WTC11 (cell line): ENCODE measurements around the gene EGFL8. TPM values are rescaled to one million over a fixed set of nuclear protein-coding genes. Genes with fewer than 3 reads are reported as not detected.

ENCODE experiments used
- ATAC-seq: fragments of 200-7000 bp; cut with Tn5 transposase; 2 replicates; pipeline ENCODE4 v1.10.0; 2021; ENCODE audit warnings: mild to moderate bottlenecking, moderate library complexity
- CTCF ChIA-PET: fragments of 300-600 bp; sonication (Branson Sonifier 250); formaldehyde crosslinking; loops from one replicate; lab custom pipeline; 2021; ENCODE audit warnings: antibody characterized with exemption; lab: Charles Lee
- POLR2A ChIA-PET: fragments of 350-600 bp; sonication (Branson Sonifier 250); formaldehyde crosslinking; loops from one replicate; lab custom pipeline; 2021; ENCODE audit warnings: antibody characterized with exemption; lab: Charles Lee
- DNase-seq: peaks from one replicate; pipeline ENCODE4 v3.0.0; 2021; ENCODE audit warnings: low spot score
- H3K27ac Mint-ChIP-seq: 2 replicates; pipeline ENCODE4 v1.8.0; 2021; ENCODE audit warnings: mixed read lengths
- H3K27me3 Mint-ChIP-seq: 2 replicates; pipeline ENCODE4 v1.8.0; 2021; ENCODE audit warnings: low read depth, mild to moderate bottlenecking, moderate library complexity, mixed read lengths
- H3K36me3 Mint-ChIP-seq: 2 replicates; pipeline ENCODE4 v1.8.0; 2021; ENCODE audit warnings: mixed read lengths
- H3K4me1 Mint-ChIP-seq: 2 replicates; pipeline ENCODE4 v1.8.0; 2022; ENCODE audit warnings: mixed read lengths
- H3K4me3 Mint-ChIP-seq: 2 replicates; pipeline ENCODE4 v1.8.0; 2021; ENCODE audit warnings: mild to moderate bottlenecking, moderate library complexity, mixed read lengths
- H3K9me3 Mint-ChIP-seq: 2 replicates; pipeline ENCODE4 v1.8.0; 2021; ENCODE audit warnings: mixed read lengths
- CREB1 ChIP-seq: sonication (generic); formaldehyde crosslinking; IDR thresholded peaks from 2 replicates; pipeline ENCODE4 v1.8.0; 2023; ENCODE audit warnings: mild to moderate bottlenecking, missing genetic modification reagents
- JUN ChIP-seq: sonication (generic); formaldehyde crosslinking; IDR thresholded peaks from 2 replicates; pipeline ENCODE4 v1.8.0; 2023; ENCODE audit warnings: mild to moderate bottlenecking, missing genetic modification reagents
- NFYB ChIP-seq: sonication (generic); formaldehyde crosslinking; conservative IDR thresholded peaks from 2 replicates; pipeline ENCODE4 v1.8.0; 2022; ENCODE audit warnings: low read depth, missing genetic modification reagents
- NR2C2 ChIP-seq: sonication (generic); formaldehyde crosslinking; IDR thresholded peaks from 2 replicates; pipeline ENCODE4 v1.8.0; 2022; ENCODE audit warnings: mild to moderate bottlenecking, missing genetic modification reagents
- NR3C1 ChIP-seq: sonication (generic); formaldehyde crosslinking; conservative IDR thresholded peaks from 2 replicates; pipeline ENCODE4 v1.8.1; 2023; ENCODE audit warnings: low read depth, mild to moderate bottlenecking, missing genetic modification reagents
- OVOL2 ChIP-seq: fragments of 250-450 bp; sonication (Bioruptor Pico); IDR thresholded peaks from 2 replicates; pipeline ENCODE4 v1.9.0; 2021; ENCODE audit warnings: mild to moderate bottlenecking, borderline replicate concordance
- ZNF121 ChIP-seq: sonication (generic); formaldehyde crosslinking; IDR thresholded peaks from 2 replicates; pipeline ENCODE4 v1.8.0; 2023; ENCODE audit warnings: missing genetic modification reagents
- ZNF671 ChIP-seq: fragments of 250-450 bp; sonication (Bioruptor Pico); IDR thresholded peaks from 2 replicates; pipeline ENCODE4 v1.8.0; 2021; ENCODE audit warnings: mild to moderate bottlenecking
- total RNA-seq: library from RNA; stranded (reverse); gene quantifications from 3 replicates; pipeline ENCODE4 v1.2.3, GENCODE V29; 2021
- TF ChIP-seq, protein P1 (sequence below): fragments of 200-600 bp; IDR thresholded peaks from 2 replicates; pipeline ENCODE4 v1.8.0; 2022; ENCODE audit warnings: antibody characterized with exemption
- TF ChIP-seq, protein P2 (sequence below): sonication (generic); formaldehyde crosslinking; conservative IDR thresholded peaks from 2 replicates; pipeline ENCODE4 v1.8.1; 2023; ENCODE audit warnings: mild to moderate bottlenecking, low read depth, missing genetic modification reagents, moderate library complexity
- TF ChIP-seq, protein P3 (sequence below): sonication (generic); formaldehyde crosslinking; IDR thresholded peaks from 2 replicates; pipeline ENCODE4 v1.8.0; 2022; ENCODE audit warnings: mild to moderate bottlenecking, missing genetic modification reagents
- TF ChIP-seq, protein P4 (sequence below): sonication (generic); formaldehyde crosslinking; IDR thresholded peaks from 2 replicates; pipeline ENCODE4 v1.8.0; 2023; ENCODE audit warnings: missing genetic modification reagents, mild to moderate bottlenecking, borderline replicate concordance
- TF ChIP-seq, protein P5 (sequence below): sonication (generic); formaldehyde crosslinking; IDR thresholded peaks from 2 replicates; pipeline ENCODE4 v1.8.0; 2022; ENCODE audit warnings: mild to moderate bottlenecking, missing genetic modification reagents

EGFL8 gene
- total RNA-seq, 1 experiment from 2014 or later: 17.5 TPM

DNA sequence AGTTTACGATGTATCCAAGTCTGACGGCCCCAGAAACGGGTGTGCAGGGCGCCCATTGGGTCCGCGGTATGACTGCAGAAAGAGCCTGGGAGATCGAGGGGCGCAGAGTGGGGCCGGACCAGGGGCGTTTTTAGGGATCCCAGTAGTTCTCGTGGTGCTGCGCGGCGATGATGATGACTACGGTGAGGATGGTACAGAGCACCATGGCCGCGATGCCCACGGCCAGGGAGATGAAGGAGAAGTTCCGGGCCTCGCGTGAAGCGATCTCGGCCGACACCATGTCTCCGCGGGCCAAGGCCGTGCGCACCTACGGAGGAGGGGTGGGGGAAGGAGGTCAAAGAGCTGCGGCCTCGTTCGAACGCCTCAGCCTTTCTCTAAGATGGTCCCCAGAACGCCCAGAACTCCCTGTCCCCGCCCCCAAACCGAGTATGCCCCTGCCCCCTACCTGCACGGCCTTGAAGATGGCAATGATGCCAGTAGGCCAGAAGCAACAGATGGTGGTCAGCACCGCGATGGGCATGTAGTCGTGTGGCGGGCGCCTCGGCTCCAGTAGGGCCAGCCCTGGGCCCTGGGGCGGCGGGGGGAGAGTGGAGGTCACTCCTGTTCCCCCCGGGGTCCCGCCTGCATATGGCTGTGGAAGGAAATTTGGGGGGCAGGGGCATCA lies 15.2 kb upstream of the EGFL8 start:
- peaks cover 65% of the 10 kb centered on the region for H3K27me3 Mint-ChIP-seq
- no peaks in the 10 kb centered on the region for H3K36me3 Mint-ChIP-seq
- DNase-seq (peak; percentile 25), ATAC-seq (no peak)
- CTCF ChIA-PET: interaction anchor here (0.5 to 2.9 kb wide), 18 partner anchors 8 to 1012 kb away, joined by 3 to 38 read pairs (median 6); partner anchors contain the start of genes ATF6B, EGFL8, FKBPL and TAP2
- no peak overlapping the region for H3K27ac Mint-ChIP-seq
- H3K4me3 Mint-ChIP-seq: peak overlapping the region; percentile 95
- POLR2A ChIA-PET: interaction anchor here (0.8 to 1.6 kb wide), 3 partner anchors 10 to 28 kb away, joined by 3 to 4 read pairs (median 3); partner anchors contain the start of gene FKBPL
- TF ChIP-seq, protein P1, sequence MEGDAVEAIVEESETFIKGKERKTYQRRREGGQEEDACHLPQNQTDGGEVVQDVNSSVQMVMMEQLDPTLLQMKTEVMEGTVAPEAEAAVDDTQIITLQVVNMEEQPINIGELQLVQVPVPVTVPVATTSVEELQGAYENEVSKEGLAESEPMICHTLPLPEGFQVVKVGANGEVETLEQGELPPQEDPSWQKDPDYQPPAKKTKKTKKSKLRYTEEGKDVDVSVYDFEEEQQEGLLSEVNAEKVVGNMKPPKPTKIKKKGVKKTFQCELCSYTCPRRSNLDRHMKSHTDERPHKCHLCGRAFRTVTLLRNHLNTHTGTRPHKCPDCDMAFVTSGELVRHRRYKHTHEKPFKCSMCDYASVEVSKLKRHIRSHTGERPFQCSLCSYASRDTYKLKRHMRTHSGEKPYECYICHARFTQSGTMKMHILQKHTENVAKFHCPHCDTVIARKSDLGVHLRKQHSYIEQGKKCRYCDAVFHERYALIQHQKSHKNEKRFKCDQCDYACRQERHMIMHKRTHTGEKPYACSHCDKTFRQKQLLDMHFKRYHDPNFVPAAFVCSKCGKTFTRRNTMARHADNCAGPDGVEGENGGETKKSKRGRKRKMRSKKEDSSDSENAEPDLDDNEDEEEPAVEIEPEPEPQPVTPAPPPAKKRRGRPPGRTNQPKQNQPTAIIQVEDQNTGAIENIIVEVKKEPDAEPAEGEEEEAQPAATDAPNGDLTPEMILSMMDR: peak; percentile 30; the same call in 1 of the 2 replicates
- TF ChIP-seq JUN (CRISPR knock-in tag) (no peak), ZNF121 (no peak), ZNF671 (CRISPR knock-in tag) (no peak), NR3C1 (CRISPR knock-in tag) (no peak)
- TF ChIP-seq, protein P2, sequence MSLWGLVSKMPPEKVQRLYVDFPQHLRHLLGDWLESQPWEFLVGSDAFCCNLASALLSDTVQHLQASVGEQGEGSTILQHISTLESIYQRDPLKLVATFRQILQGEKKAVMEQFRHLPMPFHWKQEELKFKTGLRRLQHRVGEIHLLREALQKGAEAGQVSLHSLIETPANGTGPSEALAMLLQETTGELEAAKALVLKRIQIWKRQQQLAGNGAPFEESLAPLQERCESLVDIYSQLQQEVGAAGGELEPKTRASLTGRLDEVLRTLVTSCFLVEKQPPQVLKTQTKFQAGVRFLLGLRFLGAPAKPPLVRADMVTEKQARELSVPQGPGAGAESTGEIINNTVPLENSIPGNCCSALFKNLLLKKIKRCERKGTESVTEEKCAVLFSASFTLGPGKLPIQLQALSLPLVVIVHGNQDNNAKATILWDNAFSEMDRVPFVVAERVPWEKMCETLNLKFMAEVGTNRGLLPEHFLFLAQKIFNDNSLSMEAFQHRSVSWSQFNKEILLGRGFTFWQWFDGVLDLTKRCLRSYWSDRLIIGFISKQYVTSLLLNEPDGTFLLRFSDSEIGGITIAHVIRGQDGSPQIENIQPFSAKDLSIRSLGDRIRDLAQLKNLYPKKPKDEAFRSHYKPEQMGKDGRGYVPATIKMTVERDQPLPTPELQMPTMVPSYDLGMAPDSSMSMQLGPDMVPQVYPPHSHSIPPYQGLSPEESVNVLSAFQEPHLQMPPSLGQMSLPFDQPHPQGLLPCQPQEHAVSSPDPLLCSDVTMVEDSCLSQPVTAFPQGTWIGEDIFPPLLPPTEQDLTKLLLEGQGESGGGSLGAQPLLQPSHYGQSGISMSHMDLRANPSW (CRISPR knock-in tag): no peak
- H3K4me1 Mint-ChIP-seq: peaks cover 51% of the 10 kb centered on the region
- no peaks in the 10 kb centered on the region for H3K9me3 Mint-ChIP-seq

DNA sequence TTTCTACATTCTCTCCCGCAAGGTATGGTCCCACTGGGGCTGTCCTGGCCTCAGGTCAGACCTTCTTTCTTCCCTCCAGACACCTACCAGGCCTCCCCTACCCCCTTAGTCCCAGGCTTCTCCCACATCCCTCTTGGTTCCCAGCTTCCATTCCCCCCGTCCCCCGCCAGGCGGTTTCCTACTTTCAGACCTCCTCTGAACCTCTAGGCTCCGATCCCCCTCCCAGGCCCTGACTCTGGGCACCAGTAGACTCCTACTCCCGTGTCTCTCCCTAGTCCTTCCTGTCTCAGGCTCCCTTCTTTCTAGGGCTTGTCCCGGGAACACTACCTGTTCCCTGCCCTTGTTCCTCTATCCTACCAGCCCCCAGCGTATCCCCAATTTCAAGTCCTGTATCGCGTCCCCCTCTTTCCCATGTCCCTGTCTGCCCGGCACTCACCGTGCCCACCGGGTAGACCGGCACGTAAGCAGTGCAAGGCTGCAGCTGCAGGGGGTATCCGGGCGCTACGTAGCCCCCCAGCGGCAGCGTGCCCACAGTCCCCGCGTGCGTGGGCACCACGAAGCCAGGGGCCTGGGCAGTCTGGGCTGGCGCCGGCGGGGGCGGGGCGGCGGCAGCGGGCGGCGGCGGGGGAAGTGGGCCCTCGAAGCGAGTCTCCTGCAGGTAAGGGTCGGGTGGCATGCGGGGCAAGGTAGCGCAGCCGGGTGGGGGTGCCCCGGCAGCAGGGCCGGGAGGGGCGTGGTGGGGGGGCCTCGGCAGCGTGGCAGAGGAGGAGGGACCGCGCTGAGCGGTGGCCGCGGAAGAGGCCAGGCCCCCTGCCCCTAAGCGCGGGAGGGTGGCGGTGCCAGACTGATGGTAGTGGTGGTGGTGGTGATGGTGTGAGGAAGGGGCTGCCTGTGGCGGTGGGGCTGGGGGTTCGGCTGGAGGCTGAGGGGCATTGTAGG lies 14.2 kb upstream of the EGFL8 start:
- no peaks in the 10 kb centered on the region; the same call in 1 of the 2 replicates for H3K36me3 Mint-ChIP-seq
- no peak overlapping the region for H3K27ac Mint-ChIP-seq
- no peak for TF ChIP-seq NFYB (CRISPR knock-in tag)
- TF ChIP-seq NR2C2 (CRISPR knock-in tag): no peak
- TF ChIP-seq, protein P3, sequence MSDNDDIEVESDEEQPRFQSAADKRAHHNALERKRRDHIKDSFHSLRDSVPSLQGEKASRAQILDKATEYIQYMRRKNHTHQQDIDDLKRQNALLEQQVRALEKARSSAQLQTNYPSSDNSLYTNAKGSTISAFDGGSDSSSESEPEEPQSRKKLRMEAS (CRISPR knock-in tag): peak; percentile 47; the same call in 1 of the 2 replicates
- TF ChIP-seq, protein P4, sequence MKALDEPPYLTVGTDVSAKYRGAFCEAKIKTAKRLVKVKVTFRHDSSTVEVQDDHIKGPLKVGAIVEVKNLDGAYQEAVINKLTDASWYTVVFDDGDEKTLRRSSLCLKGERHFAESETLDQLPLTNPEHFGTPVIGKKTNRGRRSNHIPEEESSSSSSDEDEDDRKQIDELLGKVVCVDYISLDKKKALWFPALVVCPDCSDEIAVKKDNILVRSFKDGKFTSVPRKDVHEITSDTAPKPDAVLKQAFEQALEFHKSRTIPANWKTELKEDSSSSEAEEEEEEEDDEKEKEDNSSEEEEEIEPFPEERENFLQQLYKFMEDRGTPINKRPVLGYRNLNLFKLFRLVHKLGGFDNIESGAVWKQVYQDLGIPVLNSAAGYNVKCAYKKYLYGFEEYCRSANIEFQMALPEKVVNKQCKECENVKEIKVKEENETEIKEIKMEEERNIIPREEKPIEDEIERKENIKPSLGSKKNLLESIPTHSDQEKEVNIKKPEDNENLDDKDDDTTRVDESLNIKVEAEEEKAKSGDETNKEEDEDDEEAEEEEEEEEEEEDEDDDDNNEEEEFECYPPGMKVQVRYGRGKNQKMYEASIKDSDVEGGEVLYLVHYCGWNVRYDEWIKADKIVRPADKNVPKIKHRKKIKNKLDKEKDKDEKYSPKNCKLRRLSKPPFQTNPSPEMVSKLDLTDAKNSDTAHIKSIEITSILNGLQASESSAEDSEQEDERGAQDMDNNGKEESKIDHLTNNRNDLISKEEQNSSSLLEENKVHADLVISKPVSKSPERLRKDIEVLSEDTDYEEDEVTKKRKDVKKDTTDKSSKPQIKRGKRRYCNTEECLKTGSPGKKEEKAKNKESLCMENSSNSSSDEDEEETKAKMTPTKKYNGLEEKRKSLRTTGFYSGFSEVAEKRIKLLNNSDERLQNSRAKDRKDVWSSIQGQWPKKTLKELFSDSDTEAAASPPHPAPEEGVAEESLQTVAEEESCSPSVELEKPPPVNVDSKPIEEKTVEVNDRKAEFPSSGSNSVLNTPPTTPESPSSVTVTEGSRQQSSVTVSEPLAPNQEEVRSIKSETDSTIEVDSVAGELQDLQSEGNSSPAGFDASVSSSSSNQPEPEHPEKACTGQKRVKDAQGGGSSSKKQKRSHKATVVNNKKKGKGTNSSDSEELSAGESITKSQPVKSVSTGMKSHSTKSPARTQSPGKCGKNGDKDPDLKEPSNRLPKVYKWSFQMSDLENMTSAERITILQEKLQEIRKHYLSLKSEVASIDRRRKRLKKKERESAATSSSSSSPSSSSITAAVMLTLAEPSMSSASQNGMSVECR (CRISPR knock-in tag): peak; percentile 51; the same call in 1 of the 2 replicates
- no peak for TF ChIP-seq CREB1 (CRISPR knock-in tag)
- TF ChIP-seq, protein P5, sequence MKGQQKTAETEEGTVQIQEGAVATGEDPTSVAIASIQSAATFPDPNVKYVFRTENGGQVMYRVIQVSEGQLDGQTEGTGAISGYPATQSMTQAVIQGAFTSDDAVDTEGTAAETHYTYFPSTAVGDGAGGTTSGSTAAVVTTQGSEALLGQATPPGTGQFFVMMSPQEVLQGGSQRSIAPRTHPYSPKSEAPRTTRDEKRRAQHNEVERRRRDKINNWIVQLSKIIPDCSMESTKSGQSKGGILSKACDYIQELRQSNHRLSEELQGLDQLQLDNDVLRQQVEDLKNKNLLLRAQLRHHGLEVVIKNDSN (CRISPR knock-in tag): no peak
- no peak for TF ChIP-seq OVOL2
- POLR2A ChIA-PET: interaction anchor here (0.8 to 1.6 kb wide), 2 partner anchors 20 to 184 kb away, joined by 3 to 4 read pairs; partner anchors contain the start of gene FKBPL
- ATAC-seq: peak; percentile 8
- H3K4me3 Mint-ChIP-seq: peak overlapping the region; percentile 95
- CTCF ChIA-PET: interaction anchor here (0.5 to 3.3 kb wide), 16 partner anchors 9 to 252 kb away, joined by 3 to 38 read pairs (median 6); partner anchors contain the start of genes ATF6B, EGFL8 and FKBPL
- no peaks in the 10 kb centered on the region for H3K9me3 Mint-ChIP-seq
- H3K27me3 Mint-ChIP-seq: peaks cover 65% of the 10 kb centered on the region
- H3K4me1 Mint-ChIP-seq: peaks cover 57% of the 10 kb centered on the region
- DNase-seq: peak; percentile 68
